Keratinocyte (primary cell): ENCODE results near the gene RTN4IP1. TPM values are rescaled to one million over a fixed set of nuclear protein-coding genes. Genes with fewer than 3 reads are reported as not detected.
A peak's percentile ranks its signal among the peaks of the same experiment; 100 is the strongest.

Experiments used
- DNase-seq: peaks from one replicate; pipeline ENCODE4 v3.0.0-alpha.2; 2011; ENCODE audit warnings: low read depth, missing footprints, low spot score
- FAIRE-seq: peaks from 2 replicates; lab custom pipeline; 2011; peaks lifted over from hg19 to GRCh38; lab: Jason Lieb, UNC
- H2AFZ ChIP-seq: 2 replicates; pipeline ENCODE4 v1.6.0; 2012; ENCODE audit warnings: low read length, control low read depth, inconsistent platforms; ENCODE audit not compliant: control insufficient read depth
- H3K27ac ChIP-seq: 2 replicates; pipeline ENCODE4 v1.5.1; 2011; ENCODE audit warnings: low read length; ENCODE audit not compliant: control insufficient read depth, insufficient read depth
- H3K27me3 ChIP-seq: 3 replicates; pipeline ENCODE4 v1.6.0; 2011; ENCODE audit warnings: low read length; ENCODE audit not compliant: control insufficient read depth, insufficient read depth; ENCODE audit errors: extremely low read depth
- H3K36me3 ChIP-seq, 2 experiments: 2 replicates in 1 of 2; 3 replicates in 1 of 2; pipeline ENCODE4 v1.5.1; 2011; ENCODE audit warnings: low read length in 2 of 2, mild to moderate bottlenecking in 1 of 2; ENCODE audit not compliant: control insufficient read depth in 2 of 2, insufficient read depth in 2 of 2; ENCODE audit errors: extremely low read depth in 1 of 2
- H3K4me1 ChIP-seq: 3 replicates; pipeline ENCODE4 v1.5.1; 2011; ENCODE audit warnings: low read length; ENCODE audit not compliant: control insufficient read depth, insufficient read depth; ENCODE audit errors: extremely low read depth
- H3K4me2 ChIP-seq: 3 replicates; pipeline ENCODE4 v1.6.0; 2011; ENCODE audit warnings: low read depth, low read length; ENCODE audit not compliant: control insufficient read depth, insufficient read depth; ENCODE audit errors: extremely low read depth
- H3K4me3 ChIP-seq, 3 experiments: fragments of 200-600 bp in 1 of 3; sonication (generic) in 1 of 3; 2 replicates in 2 of 3; 3 replicates in 1 of 3; pipeline ENCODE4 v1.5.1; 2011 to 2016; ENCODE audit warnings: low read length in 3 of 3, mild to moderate bottlenecking in 3 of 3, control low read depth in 2 of 3, inconsistent platforms in 1 of 3, low read depth in 1 of 3, mixed read lengths in 1 of 3, mixed run types in 1 of 3, moderate library complexity in 1 of 3; ENCODE audit not compliant: control insufficient read depth in 2 of 3, insufficient read depth in 2 of 3; ENCODE audit errors: extremely low read depth in 1 of 3
- H3K79me2 ChIP-seq: 2 replicates; pipeline ENCODE4 v1.6.0; 2012; ENCODE audit warnings: low read length; ENCODE audit not compliant: control insufficient read depth, insufficient read depth
- H3K9ac ChIP-seq: 3 replicates; pipeline ENCODE4 v1.6.0; 2011; ENCODE audit warnings: low read length; ENCODE audit not compliant: control insufficient read depth, insufficient read depth; ENCODE audit errors: extremely low read depth
- H3K9me1 ChIP-seq: 3 replicates; pipeline ENCODE4 v1.6.0; 2011; ENCODE audit warnings: low read length; ENCODE audit not compliant: control insufficient read depth, insufficient read depth; ENCODE audit errors: extremely low read depth
- H3K9me3 ChIP-seq: 2 replicates; pipeline ENCODE4 v1.5.1; 2012; ENCODE audit warnings: low read depth, low read length; ENCODE audit not compliant: control insufficient read depth
- H4K20me1 ChIP-seq: 3 replicates; pipeline ENCODE4 v1.6.0; 2011; ENCODE audit warnings: low read length; ENCODE audit not compliant: control insufficient read depth, insufficient read depth; ENCODE audit errors: extremely low read depth
- CTCF ChIP-seq, 3 experiments: IDR thresholded peaks in 1 of 3; conservative IDR thresholded peaks in 1 of 3; optimal IDR thresholded peaks in 1 of 3; 2 replicates in 2 of 3; 3 replicates in 1 of 3; pipeline versions ENCODE3 to v1.5.1; 2011; ENCODE audit warnings: low read length in 3 of 3, mild to moderate bottlenecking in 3 of 3, moderate library complexity in 2 of 3, control low read depth in 1 of 3, inconsistent platforms in 1 of 3; ENCODE audit not compliant: insufficient read depth in 2 of 3; ENCODE audit errors: extremely low read depth in 1 of 3
- EZH2 ChIP-seq: IDR thresholded peaks from one replicate; pipeline ENCODE4 v1.6.1; 2012; ENCODE audit warnings: inconsistent platforms, mild to moderate bottlenecking, low read length, moderate library complexity
- dilution Hi-C: fragments of 300-500 bp; cut with MboI; formaldehyde crosslinking; loops from one replicate; pipeline ENCODE4 v1.7.0; 2020; ENCODE audit warnings: low sequenced_read_pairs; ENCODE audit not compliant: extremely low pct_ligation_motif_present
- polyA plus RNA-seq, 5 experiments: library from polyadenylated mRNA; depleted of rRNA in 3 of 5; stranded (reverse) in 3 of 5; stranded (forward) in 1 of 5; unstranded in 1 of 5; fragments of >200 nt; gene quantifications; 1 replicate in 1 of 5; 2 replicates in 3 of 5; 3 replicates in 1 of 5; pipeline versions ENCODE4 v1.2.1 to v1.2.3, GENCODE V29; 2011 to 2012; ENCODE audit warnings: missing spikeins in 2 of 5, low read depth in 1 of 5, low replicate concordance in 1 of 5

RTN4IP1 gene
- polyA plus RNA-seq, 1 donor (not counting 4 experiments of a cell fraction or from before 2014, with no cell fraction given) = 8.0 TPM

- H3K4me1 ChIP-seq = no peaks in the 10 kb centered on the region
- H2AFZ ChIP-seq = no peak overlapping the region
- H4K20me1 ChIP-seq = no peaks in the 10 kb centered on the region
- peaks cover 3 to 7% of the 10 kb centered on the region in 2 experiments for H3K36me3 ChIP-seq
- H3K9me1 ChIP-seq = no peaks in the 10 kb centered on the region
- no peak overlapping the region for H3K4me3 ChIP-seq
- H3K4me2 ChIP-seq = no peak overlapping the region
- no peaks in the 10 kb centered on the region for H3K27me3 ChIP-seq
- DNase-seq (no peak), FAIRE-seq (peak; percentile 34)
- no peaks in the 10 kb centered on the region for H3K79me2 ChIP-seq
- TF ChIP-seq CTCF (optimal IDR thresholded peaks at IDR 0.05 in 1 of 3, IDR thresholded peaks at IDR 0.05 in 1 of 3, conservative IDR thresholded peaks at IDR 0.05 in 1 of 3; ENCODE audit: extremely low read depth in 1 of 3, insufficient read depth in 2 of 3, low read length in 3 of 3) = no peak
- TF ChIP-seq EZH2 = no peak
- no peak overlapping the region for H3K27ac ChIP-seq
- dilution Hi-C loops = no loop called here
- H3K9me3 ChIP-seq = no peaks in the 10 kb centered on the region
- no peak overlapping the region for H3K9ac ChIP-seq
Measured at GRCh38 chr6:106648651-106649308, 19.5 kb upstream of the RTN4IP1 start.

GRCh38 chr6:106643061-106643460, 13.8 kb upstream of the RTN4IP1 start:
- Histone ChIP-seq H3K4me1 (no peaks in the 10 kb centered on the region), H4K20me1 (no peaks in the 10 kb centered on the region), H3K9ac (no peak overlapping the region), H3K27ac (no peak overlapping the region), H3K27me3 (no peaks in the 10 kb centered on the region), H3K9me3 (no peaks in the 10 kb centered on the region), H3K36me3 (peaks cover 2 to 3% of the 10 kb centered on the region in 2 experiments), H3K4me3 (no peak overlapping the region), H3K79me2 (peaks cover 8% of the 10 kb centered on the region), H3K4me2 (no peak overlapping the region), H2AFZ (no peak overlapping the region), H3K9me1 (no peaks in the 10 kb centered on the region)
- FAIRE-seq (no peak), DNase-seq (no peak)
- no peak for TF ChIP-seq CTCF (optimal IDR thresholded peaks at IDR 0.05 in 1 of 3, IDR thresholded peaks at IDR 0.05 in 1 of 3, conservative IDR thresholded peaks at IDR 0.05 in 1 of 3; ENCODE audit: extremely low read depth in 1 of 3, insufficient read depth in 2 of 3, low read length in 3 of 3)
- no peak for TF ChIP-seq EZH2
- dilution Hi-C loops = no loop called here
